ENCODE results near the gene FXYD6. TPM values are rescaled to one million over a fixed set of nuclear protein-coding genes. Genes with fewer than 3 reads are reported as not detected.
"Not testable (repeated sequence)": the region's sequence is repeated elsewhere in the genome, so short reads cannot be mapped to it uniquely, and the experiment has no call there.

Gene FXYD6
- polyA plus RNA-seq, 3 donors = 124 to 140 (median 129) TPM

DNA sequence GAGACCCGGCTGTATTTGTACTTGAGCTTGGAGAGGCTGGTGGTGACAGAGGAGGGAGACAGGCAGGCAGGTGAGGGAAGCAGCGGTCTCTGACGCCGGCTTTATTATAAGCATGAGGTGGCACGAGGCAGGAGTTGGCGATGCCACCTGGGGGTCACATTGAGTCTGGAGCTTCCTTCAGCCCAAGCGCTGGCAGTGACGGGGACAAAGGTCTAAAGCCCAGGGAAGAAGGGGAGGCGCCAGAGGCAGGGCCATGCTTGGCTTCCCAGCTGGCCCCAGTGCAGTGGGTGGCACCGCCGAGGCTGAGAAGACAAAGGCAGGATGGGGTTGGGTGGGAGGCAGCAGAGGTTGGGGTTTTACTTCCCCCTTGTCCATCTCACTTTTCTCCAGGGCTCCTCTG, 56.4 kb downstream of the FXYD6 start:
- DNase-seq (ENCODE audit: low read depth in 3 of 3, low spot score in 2 of 3) = no peak

DNA sequence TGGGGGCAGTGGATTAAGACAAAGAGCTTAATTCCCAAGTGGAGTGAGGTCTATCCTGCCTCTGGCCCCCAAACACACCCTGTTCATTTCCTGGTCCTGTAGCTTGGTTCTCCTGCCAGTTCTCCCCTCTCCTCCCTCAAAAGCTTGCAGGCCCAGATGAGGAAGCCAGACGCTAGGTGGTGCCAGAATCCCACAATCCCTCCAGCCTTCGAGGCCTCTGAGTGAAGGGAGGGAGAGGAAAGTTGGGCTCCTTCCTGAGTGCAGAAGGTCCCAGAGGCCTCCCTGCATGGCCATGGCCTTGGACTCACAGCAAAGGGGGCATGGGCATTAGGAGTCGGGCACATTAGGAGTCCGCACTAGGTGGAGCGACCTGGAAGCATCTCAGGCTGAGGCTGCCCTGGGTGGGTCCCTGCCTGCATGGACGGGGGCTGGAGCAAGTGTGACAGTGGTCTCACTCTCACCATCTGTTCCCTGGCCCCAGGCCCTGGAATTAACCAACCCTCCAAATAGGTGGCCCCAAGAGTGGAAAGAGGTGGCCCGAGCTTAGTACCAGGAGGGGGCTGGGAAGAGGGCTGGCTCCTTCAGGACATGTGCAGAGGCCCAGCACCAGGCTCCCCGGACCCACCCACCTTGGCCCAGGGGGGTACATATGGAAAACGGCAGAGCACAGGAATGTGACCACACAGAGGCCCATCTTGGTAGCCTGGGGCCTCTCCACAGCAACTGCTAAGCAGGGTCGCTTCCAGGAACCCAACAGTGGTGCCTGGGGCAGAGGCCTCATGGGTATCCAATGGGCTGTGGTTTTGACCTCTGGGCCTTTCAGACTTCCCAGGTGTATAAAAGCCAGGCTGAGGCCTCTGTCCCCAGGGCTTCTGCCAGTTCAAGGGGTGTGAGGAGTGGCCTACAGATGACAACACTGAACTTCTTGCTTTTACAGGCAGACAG, 57.1 kb downstream of the FXYD6 start:
- no peak for DNase-seq (ENCODE audit: low read depth in 3 of 3, low spot score in 2 of 3)

DNA sequence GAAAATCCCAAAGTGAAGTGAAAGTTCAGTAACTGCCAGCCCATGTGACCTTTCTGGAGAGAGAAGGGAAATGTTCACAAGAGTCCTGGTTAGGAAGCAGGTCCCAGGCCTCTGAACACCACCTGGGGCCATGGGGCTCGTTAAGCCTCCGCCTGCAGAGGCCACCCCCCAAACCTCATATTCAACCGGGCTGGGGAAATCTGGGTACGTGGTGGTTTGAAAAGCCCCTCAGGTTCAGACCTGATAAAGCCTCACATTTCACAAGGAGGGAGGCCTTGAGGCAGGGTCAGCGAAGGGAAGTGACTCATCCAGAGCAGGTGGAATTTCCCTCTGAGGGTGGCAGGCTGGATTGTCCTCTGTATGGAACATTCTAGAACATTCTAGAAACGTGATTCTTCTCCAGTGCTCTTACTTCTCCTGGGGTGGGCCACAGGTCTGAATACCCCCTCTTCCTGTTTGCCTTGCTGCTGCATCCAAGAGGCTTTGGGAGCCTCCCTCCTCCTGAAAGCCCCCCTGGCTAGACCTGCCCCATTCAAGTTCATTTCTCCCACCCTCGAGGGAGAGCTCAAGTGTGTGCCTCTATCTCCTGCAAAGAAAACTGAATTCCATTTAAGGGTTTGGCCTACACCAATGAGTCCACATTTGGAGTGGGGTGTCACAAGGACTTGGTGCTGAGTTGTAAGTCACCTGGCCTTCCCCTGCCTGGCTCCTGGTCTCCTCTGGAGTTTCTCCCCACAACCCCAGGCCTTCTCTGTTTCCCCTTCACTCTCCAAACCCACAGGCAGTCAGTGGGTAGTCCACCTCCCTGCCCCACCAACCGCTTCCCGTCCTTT, 58.2 kb downstream of the FXYD6 start:
- DNase-seq (ENCODE audit: low read depth in 3 of 3, low spot score in 2 of 3) = no peak

DNA sequence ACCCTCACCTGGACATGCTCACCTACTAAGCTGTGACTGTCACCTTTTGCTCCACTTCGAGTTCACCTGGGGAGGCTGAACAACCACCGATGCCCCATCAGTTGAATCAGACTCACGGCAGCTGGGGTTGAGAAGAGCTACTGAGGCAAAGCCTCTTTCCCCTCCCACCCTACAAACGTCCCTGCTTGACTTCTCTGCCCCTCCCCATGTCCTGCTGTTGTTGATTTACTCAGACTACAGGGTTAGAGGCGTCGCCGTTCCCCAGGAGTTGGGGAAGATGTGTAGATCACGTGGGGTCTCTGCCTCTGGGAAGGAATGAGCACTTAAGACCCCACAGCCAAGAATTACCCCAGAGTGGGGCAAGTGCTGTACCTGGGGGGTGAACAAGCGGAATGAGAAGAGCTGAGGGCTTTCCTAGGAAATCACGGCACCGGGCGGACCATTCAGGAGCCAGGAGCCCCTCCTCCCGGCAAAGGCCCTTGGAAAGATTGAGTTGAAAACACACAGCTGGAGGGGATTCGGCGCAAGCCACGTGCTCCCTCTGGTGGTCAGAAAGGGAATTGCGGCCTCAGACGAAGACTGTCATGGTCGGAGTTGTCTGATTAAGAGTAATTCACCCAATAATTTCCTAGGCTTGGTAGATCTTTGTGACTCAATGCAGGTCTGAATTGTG, 59.0 kb downstream of the FXYD6 start:
- DNase-seq (ENCODE audit: low read depth in 3 of 3, low spot score in 2 of 3) = peak in 1 of 3 donors; percentile 82

DNA sequence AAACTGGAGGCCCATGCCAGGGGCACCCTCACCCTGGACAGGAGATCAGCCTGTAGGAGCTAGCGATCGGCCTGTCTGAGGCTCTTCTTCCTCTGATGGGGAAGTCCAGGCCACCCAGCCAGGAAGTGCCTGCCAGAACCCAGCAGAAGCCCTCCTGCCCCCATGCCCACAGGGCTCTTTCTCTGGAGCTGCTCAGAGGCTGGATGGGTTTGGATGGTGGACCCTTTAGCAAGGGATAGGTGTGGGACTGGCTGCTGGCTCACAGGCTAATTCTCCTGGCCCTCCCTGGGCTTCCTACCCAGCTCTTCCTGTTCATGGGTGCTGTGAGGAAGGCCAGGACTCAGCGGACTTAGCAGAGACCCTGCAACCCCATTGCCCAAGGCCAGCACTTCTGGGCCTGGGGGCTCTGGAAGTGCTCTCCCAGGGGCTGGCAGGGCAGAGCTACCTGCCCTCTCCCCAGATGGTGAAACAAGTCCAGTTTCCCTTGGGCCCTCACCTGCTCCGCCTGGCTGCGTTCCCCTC, 59.6 kb downstream of the FXYD6 start:
- DNase-seq (ENCODE audit: low read depth in 3 of 3, low spot score in 2 of 3) = no peak

DNA sequence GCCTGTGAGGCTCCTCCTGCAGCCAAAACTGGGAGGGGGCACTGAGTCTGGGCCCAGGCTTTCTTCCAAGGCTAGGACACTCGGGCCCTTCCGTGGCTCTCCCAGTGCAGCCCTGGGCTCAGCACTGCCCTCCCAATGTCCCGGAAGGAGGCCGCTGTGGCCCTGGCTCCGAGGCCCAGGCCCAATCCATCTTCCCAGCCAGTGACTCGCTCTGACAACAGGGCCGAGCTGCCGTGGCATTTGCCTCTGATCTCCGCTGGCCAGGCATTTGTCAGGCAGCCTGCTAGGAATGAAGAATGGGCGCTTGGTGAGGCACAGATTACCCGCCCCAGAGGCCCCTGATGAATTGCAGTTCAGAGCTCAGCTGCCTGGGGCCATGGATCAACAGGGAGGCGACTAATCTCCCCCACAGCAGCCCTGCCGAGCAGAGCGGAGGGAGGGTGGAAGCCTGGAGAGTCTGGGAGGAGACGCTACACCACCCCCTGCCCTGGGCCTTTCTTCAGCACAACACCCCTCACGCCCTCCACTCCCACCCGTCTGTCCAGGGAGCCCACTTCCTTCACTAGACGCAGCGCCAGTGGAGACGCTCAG, 60.2 kb downstream of the FXYD6 start:
- no peak for DNase-seq (ENCODE audit: low read depth in 3 of 3, low spot score in 2 of 3)

DNA sequence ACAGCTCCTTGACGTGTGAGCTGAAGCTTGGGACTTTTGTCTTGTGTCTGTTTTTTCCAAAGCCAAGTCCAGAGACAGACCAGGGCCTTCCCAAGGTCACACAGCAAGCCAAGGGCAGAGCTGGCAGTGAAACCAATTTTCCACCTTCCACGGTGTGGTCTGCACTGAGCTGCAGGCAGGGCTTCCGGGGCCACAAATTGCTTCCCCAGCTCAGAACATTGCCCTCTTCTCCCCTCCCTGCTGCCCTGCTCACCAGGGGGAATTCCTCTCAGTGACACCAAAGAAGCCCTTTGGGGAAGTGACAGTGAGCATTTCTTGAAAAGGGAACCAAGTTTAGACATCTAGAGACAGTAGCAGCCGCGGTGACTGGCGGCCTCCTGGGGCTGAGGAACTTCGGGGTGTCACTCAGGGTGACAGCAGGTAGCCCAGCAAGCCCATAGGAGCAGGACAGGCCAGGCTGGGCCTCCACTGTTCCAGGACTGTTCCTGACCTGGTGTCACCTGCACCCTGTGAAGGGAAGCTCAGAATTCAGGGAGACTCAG, 61.1 kb downstream of the FXYD6 start:
- no peak for DNase-seq (ENCODE audit: low read depth in 3 of 3, low spot score in 2 of 3)

DNA sequence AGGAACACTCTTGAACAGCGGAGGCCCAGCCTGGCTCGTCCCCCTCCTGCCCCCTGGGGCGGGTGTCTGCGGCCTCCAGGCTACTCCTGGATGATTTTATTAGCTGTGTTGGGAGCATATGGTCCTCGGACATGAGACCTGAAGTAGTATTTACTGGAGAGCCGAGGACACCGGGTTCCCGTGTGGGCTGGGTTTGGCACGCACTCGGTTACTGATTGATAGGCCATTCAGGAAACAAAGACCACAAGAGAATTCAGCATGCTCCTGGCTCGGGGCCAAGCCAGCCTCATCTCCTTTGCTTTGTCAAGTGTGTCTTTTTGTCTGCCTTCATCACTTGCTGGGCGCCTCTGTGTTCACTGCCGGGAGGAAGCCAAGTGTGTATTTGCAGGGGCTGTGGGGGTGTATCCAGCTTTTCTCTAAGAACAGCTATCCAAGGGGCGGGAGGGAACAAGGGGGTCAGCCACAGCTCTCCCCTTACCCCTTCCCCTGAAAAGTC, 61.6 kb downstream of the FXYD6 start:
- no peak for DNase-seq (ENCODE audit: low read depth in 3 of 3, low spot score in 2 of 3)

DNA sequence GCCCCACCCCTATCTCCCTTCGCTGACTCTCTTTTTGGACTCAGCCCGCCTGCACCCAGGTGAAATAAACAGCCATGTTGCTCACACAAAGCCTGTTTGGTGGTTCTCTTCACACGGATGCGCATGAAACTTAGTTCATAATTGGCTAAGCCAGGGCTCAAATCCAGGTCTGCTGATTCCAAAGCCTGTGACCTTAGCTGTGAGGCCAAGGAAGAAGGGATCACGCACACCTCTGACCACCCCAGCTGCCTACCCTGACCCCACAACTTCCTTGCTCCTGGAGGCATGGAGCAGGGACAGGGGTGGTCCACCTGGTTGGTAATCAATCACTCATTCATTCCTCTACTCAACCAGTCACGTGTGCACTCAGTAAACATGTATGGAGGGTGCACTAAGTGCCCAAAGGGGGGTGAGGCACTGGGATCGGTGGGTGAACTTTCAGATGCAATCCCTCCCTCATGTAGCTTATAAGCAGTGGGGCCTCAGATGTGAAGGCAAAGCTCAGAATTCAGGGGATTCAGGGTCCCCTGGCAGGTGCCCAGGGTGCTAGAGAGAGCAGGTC, 62.2 kb downstream of the FXYD6 start:
- no peak for DNase-seq (ENCODE audit: low read depth in 3 of 3, low spot score in 2 of 3)

DNA sequence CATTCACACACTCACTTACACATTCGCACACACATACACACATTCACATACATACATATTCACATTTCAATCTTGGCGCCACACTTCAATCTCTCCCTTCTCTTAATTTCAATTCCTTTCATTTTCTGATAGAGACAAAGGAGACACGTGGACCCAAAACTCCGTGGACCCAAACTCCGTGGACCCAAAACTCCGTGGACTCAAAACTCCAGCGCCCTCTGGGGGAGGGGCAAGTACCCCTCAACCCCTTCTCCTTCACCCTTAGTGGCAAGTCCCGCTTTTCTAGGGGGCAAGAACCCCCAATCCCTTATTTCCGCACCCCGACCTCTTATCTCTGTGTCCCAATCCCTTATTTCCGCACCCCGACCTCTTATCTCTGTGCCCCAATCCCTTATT, 66.4 kb downstream of the FXYD6 start:
- not testable (repeated sequence) for DNase-seq (ENCODE audit: low read depth in 3 of 3, low spot score in 2 of 3)

DNA sequence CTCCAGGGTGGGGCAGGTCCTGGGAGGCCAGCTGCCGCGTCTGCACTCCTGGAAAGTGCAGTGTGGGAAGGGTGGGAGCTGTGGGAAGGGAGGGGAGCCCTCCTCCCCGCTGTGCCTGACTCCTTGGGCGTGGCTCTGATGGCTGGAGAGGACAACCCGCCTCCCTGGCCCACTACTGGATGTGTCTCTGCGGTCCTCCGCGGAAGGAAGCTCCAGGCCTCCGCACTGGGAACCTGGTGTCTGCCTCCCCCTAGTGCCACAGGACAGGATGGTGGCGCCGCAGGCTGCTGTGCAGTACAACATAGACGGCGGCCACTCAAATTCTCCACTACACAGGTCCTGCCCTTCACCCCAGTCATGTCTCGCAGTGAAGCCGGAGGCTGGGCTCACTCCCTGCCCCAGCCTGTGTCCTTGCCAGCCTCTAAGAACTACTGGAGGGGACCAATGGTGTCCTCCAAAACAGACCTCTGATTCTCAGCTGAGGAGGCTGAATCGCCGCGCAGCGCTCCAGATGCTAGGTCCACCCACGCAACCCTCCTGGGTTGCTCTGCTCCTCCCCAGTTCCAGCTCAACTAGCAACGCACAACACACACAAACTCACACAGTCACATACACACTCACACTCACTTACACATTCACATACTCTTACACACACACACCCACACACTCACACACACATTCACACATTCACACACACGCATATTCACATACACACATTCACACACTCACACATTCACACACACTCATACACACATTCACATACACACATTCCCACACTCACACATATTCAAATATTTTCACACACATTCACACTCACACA, 67.0 kb downstream of the FXYD6 start:
- DNase-seq (ENCODE audit: low read depth in 3 of 3, low spot score in 2 of 3) = no peak

DNA sequence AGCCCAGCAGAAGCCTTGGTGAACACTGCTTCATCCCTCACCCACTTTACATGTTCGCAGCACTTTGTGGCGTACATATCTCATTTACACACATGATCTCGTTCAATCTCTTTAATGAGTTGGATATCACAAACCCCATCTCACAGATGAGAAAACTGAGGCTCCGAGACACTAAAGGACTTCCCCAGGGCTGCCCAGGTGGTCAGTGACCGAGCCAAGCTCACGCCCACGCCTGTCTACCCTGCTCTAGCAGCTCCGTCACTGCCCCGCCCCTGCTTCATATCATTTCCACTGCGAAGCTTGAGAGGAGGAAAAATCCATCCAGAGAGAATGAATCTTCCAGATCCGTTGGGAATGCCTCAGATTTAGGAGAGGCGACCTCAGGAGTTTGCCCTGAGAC, 67.7 kb downstream of the FXYD6 start:
- no peak for DNase-seq (ENCODE audit: low read depth in 3 of 3, low spot score in 2 of 3)

DNA sequence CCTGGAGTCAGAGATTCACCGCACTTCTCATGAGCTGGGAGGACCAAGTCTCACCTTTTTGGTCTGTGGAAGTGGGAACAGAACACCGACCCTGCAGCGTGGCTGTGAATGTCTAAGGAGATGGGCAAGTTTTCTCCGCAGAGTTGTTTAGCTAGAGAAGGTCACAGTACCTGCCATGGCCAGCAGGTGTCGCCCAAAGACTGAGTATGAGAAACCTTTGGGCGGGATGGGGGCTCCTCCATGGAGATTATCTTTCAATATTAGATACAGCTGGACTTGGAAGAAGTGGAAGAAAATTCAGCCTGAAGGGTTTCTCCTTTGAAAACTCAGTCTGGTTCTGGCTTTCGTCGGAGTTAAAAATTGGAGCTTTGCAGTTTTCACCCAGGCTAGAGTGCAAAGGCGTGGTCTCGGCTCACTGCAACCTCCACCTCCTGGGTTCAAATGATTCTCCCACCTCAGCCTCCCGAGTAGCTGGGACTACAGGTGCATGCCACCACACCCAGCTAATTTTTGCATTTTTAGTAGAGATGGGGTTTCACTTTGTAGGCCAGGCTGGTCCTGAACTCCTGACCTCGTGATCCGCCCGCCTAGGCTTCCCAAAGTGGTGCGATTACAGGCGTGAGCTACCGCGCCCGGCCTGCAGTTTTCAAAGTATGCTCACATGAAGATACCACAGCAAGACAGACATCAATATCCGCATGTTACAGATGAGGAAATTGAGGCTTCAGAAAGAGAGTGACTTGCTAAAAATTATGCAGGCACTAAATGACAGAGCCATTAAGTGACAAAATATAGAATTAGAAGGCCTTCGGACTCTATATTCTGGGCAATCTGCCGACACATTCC, 68.8 kb downstream of the FXYD6 start:
- DNase-seq (ENCODE audit: low read depth in 3 of 3, low spot score in 2 of 3) = no peak

DNA sequence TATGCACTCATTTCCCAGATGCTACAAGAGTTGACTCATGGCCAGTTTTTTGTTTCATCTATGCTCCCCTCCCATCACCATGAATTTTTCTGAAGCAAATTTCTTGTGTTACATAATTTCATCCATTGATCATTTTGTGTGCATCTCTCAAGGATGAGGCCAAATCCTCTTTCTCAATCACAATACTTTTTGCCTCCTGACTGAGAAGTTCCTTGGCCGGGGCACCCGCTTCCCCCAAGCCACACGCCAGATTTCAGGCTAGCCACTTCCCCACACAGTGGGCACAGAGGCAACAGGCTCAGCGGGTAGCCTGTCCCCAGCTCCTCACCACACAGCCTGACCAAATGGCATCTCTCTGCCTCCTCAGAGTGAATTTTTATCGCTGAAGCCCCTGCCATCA, 69.6 kb downstream of the FXYD6 start:
- no peak for DNase-seq (ENCODE audit: low read depth in 3 of 3, low spot score in 2 of 3)

DNA sequence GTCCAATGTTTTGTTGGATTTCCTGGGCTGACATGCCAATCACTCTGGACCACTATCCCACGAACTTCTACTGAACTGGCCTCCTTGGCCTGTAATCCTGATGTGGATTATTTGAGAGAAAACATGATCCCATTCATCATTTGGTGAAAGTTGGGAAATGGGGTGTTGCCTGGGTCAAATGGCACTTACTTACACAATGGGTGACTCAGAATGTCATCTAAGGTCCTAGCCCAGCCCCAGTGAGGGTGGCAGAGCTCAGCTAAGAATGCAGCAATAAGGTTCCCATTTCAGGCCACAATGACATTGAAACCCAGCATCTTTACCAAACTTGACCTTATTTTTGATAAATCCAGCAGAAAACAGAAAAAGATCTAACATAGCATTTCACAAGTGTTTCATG, 71.4 kb downstream of the FXYD6 start:
- DNase-seq (ENCODE audit: low read depth in 3 of 3, low spot score in 2 of 3) = no peak

DNA sequence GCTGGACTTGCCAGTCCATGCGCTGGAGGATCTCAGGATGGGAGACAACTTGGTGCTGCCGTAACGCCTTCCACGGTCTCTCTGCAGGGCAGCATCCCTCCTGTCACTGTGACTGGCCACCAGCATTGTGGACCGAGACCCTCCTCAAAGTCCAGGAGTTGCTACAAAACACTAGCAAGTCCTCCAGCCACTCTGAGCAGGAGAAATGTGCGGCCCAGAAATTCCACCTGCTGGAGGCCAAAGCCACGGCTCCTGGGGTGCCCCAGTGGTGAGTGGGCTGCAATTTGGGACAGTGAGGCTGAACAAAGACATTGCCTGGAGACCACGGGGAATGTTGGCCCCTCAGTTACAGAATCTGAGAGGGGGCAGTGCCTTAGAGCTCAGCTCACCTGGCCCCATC, 72.6 kb downstream of the FXYD6 start:
- DNase-seq (ENCODE audit: low read depth in 3 of 3, low spot score in 2 of 3) = no peak

DNA sequence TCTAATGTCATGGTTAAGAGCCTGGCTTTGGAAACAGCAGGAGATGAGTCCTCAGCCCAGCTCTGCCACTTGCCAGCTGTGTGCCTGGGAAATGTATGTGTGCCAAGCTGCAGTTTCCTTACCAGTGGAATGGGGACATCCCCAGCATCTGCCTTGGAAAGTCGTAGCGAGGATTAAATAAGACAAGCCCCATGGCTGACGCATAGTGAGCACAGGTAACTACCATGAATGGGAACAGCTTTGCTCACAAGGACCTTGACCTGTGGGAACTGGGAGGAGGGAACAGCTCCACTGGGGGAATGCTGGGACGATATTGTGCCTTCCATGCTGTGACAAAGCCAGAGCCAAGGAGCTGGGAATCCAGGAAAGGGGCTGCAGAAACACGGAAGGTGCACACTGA, 76.8 kb downstream of the FXYD6 start:
- no peak for DNase-seq (ENCODE audit: low read depth in 3 of 3, low spot score in 2 of 3)
